Urothelium cell line (cell line): ENCODE measurements around the gene CIDEB.

Source experiments
- DNase-seq: peaks from one replicate; pipeline ENCODE4 v3.0.0; 2011; ENCODE audit warnings: low spot score, mixed read lengths
- FAIRE-seq: peaks from 2 replicates; lab custom pipeline; 2011; peaks lifted over from hg19 to GRCh38; lab: Jason Lieb, UNC

Gene CIDEB

DNA sequence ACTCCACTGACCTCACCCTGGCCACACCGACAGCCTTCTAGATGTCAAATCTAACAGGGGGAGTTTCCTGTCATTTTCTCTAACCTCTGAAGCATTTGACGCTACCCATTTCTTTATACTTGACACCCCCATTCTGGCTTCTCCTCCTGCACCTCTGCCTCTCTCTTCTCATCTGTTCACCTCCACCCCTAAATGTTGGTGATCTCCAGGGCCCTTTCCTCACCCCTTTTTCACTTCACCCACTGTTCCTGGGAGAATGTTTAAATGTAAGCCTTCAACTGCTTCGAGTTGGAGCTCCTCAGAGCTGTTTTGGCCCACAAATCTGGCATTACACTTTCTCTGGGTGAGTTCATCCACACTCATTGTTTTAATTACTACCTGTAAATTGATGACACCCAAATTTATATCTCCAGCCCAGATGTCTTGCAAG lies 35.9 kb downstream of the CIDEB start:
- FAIRE-seq (no peak), DNase-seq (no peak)

DNA sequence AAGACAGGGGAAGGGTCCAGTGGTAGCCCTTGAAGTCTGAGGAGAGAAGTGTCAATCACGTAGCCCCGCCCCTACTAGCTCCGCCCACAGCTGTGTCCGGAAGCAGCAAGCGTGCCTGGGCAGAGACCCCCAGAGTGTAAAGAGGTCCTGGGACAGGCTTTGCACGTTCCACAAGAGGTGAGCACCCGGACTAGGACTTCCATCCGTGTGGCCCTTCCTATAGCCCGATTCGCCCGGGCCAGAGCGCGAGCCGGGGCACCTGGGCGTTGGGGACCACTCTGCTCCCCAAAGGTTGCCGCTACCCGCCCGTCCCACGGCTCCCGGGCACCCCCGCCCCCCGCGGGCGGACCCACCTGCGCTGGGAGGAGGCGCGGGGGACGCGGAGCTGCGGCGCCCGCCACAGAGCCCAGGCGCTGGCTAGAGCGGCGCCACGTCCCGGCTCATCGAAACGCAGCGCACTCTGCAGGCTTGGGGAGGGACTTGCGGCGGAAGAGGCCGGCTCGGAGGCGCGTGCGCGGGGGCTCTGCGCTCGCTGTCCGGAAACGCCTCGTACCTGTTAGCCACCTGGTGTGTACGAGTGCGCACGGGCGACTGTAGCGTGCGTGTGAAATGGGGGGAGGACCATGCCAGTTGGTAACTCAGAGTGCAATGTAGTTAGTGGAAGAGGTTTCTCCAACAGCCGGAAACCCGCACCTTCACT lies 36.5 kb downstream of the CIDEB start, which contains the start of gene RABGGTA:
Gene RABGGTA, minus strand, starts transcription at position 464 of the 700 bp plus-strand sequence. CDS start 482 bp downstream, outside the sequence.
- FAIRE-seq, result no peak

DNA sequence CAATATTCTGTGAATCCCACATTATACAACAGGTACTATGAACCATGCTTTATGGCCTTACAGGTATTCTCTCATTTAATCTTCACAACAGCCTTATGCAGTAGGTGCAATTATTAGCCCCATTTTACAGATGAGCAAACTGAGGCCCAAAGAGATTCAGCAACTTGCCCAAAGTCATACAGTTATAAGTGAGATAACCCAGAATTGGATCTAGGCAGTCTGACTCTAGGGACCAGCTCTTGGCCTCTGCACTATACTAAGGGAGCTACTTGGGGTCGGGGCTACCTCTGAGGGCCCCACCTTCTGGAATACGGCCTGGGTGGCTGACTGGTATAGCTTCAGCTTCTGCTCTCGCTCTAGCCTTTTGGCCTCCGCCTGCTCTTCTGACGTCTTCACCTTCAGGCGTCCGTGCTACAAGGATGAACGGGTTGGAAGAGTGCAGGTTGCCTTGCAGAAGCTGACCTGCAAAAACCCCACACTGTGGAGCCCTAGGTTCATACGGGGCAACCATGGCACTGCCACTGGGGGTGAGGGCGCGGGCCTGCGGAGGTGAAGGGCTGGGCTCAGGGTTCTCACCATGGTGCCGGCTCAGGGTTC lies 37.1 kb downstream of the CIDEB start:
- DNase-seq, result no peak
- FAIRE-seq, result no peak

More for the DNA sequence above, 36.5 kb downstream of the CIDEB start, which contains the start of gene RABGGTA:
- DNase-seq, result peak; percentile 96

DNA sequence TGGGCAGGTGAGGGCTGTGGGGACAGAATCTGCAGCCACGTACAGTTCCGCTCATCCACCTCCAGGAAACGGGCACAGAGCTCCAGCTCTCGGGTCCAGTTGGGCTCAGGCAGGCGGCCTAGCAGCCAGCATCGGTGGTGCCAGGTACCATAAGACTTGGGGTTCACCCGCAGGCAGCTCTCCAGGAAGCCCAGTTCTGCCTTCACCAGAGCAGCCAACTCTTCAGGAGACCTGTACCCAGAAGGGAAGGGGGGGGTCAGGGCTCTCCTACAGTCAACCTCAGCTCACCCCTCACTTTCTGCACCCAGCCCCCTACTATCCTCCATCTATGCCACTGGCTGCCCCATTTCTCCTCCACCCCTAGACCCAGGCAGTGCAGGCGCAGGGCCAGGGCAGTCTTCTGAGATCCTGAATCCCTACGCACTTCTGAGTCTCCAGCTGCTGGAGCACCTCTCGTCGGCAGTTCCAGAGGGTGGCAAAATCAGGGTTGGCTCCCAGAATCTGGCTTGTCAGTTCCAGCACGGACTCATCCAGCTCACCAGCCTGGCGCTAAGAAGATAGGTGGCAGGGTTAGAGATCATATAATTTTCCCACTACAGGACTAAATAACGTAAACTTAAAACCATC lies 37.8 kb downstream of the CIDEB start:
- no peak for DNase-seq
- FAIRE-seq, result no peak

DNA sequence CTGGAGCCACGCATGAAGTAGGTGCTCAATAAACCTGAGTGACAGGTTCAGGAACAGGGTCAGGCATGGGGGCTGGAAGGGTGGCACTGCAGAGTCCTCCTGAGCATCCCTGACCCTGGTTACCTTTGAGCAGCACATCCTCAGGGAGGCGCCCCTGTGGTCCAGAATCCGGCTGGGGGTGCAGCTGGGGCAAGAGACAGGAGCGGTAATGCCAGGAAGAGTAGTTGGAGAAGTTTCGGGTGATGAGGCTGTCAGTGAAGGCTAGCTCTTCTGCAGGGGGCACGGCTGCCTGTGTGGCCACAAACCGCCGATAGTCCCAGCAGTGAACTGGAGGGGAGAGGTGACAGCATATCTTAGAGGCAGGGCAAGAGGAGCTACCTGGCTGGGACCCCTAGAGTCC lies 38.4 kb downstream of the CIDEB start:
- no peak for FAIRE-seq
- no peak for DNase-seq

DNA sequence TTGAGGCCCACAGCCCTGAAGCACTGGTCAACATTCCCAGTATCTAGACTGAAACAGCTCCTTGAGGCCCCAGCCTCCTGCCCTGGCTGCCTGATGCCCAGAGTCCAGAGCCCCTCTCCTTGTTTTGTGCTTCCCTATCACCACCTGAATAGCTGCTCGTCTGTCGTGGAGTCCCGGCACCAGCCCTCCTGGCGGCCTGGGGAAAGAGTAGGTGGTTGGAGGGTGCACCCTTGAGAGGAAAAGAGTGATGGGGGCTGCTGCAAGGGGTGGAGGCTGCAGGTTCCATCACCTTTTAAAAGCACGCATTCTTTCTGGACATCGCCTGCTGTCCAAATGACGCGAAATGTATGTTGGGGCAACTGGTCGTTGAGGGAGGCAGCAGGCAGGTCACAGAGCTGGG lies 39.6 kb downstream of the CIDEB start:
- no peak for DNase-seq
- no peak for FAIRE-seq

DNA sequence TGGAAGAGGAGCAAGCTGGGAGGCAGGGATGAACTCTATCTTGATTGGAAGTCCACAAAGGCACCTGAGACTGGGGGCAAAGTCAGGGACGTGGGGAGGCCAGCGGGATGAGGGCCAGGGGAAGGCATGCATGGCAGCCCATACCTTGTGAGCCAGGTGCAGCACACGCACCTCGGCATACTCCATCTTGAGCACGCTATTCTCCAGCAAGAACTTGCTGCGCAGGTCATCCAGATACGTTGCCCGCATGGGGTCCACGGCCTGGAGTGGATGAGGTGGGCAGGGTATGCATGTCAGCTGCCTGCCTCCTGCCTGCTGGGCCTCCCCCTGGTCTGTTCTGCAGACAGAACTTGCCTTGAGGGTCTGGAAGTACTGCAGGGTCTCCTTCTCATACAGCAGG lies 40.3 kb downstream of the CIDEB start:
- FAIRE-seq, result no peak
- no peak for DNase-seq

DNA sequence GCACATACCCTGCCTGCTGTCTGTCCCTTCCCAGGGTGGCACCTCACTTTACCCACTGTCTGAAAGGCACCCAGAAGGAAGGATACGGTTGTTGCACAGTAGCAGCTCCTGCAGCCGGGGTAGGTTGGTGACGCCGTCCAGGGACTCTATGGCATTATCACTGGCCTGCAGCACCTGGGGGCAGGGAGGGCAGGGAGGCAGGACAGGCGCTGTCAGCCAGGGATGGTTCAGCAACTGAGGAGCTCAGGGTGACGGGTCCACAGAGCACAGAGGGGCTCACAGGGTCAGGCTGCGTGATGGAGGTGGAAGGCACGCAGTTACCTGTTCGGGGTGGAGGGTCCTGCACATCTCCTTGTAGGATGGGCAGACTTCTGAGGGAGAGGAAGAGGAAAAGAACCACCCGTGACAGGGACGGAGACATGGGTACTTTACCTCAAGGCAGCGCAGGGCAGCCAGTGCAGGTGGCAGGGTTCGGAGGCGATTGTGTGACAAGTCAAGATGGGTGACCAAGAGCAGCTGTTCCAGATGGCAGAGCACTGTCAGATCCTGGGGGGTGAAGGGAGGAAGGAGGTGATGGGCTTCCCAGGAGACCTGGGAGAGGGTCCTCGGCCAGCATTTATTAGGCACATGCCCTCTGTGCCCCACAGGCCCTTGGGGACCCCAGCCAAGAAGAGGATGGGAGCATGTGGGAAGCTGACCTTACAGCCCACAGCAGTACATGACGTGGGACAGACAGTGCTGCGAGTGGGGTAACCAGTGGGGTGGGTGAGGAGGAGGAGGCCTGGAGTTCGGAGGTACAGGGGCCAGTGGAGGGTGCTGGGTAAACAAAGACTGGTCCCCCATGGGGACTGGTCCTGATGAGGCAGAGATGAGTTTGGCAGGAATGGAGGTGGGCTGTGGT lies 41.2 kb downstream of the CIDEB start:
- FAIRE-seq, result no peak
- DNase-seq, result no peak

DNA sequence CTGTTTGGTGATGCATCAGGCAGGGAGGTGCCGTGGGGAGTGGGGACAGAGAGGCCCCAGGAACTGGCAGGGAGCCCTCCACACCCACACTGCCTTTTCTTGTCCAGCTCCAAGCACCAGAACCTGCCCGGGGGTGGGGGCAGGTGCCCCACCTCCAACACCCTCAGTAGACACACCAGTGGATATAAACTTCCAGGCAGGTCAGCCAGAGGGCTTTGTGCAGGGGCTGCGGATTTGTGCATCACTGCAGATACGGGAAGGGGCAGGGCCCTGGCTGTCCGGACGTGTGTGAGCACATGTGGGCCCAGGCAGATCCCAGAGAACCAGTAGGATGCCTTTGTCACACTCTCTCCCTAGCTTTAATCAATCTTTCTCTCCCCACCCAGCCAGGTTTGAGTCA lies 43.5 kb downstream of the CIDEB start:
- no peak for DNase-seq
- no peak for FAIRE-seq

DNA sequence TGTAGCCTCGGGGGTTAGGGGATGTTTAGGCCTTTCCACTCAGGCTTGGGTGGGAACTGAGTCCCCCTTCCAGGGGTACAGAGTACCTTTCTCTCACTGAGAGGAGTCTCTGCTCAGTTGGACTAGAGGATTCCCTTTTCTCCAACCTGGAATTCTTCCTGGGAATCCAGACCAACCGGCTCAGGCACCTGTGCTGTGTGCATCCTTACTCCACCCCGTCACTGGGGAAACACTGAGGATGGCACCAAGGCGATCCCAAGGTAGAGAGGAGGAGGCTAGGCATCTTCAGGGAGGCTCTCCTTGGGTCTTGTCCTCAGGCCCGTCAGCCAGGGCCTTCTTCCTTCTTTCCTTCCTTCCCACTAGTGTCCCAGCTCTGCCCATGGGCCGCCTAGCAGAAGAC lies 43.9 kb downstream of the CIDEB start:
- DNase-seq (no peak), FAIRE-seq (no peak)

DNA sequence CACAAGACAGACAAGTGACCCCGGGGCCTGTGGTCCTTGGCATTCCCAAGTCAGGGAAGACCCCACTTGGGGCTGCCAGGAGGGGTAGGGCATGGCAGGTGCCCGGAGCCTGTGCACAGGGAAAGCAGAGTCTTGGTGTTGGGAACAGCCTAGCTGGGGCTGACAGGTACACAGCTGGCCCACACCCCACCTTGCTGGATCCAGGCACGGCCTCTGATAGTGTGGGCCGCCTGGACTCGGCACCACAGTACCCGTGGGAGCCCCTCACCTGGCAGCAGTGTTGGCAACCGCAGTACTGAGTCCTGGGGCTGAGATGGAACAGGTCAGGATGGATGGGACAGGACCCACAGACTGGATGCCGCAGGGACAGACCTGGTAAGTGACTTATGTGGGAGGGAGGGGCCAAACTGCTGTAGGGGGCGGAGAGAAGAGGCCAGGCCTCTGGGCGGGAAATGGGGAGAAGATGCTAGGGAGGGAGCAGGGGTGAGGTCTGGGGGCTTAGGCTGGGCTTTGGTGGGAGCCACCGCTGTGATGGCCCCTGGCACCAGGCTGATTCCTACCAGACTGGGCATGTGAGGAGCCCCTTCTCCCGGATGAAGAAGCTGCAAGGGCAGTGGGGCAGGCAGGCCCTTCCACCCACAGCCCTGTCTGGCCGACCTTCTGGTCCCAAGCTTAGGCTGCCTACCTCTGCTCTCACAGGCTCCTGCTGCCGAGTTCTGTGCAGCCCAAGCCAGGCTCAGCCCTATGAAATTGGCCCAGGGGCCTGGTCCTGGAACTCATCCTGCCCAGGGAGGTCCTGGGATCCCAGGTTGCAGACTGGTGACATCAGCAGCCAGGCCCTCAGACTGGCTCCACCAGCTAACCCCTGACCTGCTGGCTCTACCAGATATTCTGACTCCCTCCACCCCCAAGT lies 44.7 kb downstream of the CIDEB start, which contains the start of gene TGM1:
Gene TGM1, minus strand, starts transcription at position 357 of the 913 bp plus-strand sequence. CDS start 825 bp downstream, outside the sequence.
- no peak for FAIRE-seq
- DNase-seq, result no peak

DNA sequence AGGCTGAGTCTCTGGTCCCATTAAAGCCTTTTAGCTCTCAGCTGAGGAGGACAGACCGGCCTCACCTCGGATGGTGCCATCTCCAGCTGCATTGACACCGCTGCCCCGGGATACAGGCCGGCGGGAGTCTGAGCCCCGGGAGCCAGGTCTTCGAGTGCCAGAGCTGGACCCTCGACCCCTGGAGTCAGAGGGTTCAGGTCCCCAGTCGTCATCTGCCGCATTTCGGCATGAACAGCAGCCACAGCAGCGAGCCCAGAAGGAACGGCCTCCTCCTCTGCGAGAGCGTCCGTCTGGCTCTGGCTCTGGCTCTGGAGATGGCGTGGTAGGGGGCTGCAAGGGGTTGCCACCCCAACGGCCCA lies 45.8 kb downstream of the CIDEB start:
- no peak for FAIRE-seq
- DNase-seq, result no peak

DNA sequence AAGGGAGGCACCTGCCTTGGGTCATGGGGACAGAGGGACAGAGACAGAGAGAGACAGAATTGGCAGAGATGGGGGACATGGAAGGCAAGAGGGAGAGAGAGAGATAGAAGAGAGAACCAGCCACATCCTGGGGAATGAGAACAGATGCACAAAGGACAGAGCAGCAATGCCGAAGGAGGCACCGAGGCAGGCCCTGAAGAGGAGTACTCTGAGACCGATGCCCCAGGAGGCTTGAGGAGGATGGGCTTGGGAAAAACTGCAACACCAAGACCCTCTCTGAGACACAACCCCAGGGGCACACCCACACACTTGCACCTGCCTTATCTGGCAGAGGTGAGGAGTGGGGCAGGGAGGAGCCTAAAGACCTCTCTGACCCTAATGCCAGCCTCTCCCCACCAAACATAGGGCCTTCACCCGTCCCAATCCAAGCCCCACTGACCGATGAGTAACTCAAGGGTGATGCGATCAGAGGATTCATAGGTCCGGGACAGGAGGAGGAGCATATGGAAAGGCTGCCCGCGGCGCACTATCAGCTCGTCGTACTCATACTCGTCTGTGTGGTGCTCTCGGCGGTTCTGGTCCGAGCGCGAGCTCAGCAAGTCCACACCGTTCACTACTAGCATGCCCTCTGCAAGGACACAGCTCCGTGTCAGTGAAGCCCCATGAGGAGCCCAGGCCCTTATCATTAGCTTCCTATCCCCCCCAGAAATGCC lies 46.4 kb downstream of the CIDEB start:
- DNase-seq, result no peak
- FAIRE-seq, result no peak

DNA sequence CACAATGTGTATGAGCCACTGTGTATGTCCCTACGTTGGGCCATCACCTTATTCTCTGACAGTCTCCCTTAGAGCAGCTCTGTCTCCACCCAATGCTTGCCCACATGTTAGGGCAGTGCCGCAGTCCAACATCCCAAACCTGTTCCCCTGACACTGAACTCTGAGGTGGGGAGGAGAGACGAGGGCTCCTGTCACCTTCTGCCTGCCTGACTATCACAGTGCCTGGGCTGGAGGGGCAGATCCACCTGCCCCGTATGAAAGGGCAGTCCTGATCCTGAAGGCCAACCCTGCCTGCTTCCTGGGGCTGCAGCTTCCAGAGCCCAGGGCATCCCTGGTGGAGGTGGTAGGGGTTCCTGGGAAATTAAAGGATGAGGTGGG lies 47.0 kb downstream of the CIDEB start:
- no peak for FAIRE-seq
- DNase-seq, result no peak

DNA sequence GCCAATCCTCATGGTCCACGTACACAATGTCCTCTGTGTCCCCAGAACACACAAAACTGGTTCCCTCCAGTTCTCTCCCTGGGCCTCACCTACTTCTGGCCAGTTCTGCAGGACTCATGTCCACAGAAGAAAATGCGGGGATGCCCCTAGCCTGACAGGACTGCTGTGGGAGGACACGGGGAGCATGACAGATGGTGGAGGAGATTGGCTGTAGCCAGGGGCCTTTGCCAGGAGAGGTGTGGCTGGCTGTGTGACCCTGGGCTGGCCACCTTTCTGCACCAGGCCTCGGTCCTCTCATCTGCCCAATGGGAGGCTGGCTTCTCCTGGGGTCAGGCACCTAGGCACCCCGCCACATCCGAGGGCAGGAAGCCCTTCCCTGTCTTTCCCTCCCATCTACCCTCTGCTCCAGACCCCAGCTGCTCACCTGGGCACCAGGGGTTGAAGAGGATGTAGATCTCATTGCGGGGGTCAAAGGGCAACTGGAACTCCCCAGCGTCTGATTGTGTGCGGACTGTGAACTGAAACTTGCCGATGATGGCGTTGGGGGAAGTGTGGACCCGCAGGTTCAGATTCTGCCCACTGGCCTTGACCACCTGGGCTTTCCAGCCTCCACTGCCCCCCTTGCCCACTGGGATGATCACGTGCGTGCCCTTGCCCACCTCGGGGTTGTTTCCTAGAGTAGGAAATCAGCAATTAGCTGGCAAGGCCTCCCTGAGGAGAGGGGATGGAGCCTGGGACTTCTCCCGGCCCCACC lies 47.6 kb downstream of the CIDEB start:
- FAIRE-seq (no peak), DNase-seq (no peak)

DNA sequence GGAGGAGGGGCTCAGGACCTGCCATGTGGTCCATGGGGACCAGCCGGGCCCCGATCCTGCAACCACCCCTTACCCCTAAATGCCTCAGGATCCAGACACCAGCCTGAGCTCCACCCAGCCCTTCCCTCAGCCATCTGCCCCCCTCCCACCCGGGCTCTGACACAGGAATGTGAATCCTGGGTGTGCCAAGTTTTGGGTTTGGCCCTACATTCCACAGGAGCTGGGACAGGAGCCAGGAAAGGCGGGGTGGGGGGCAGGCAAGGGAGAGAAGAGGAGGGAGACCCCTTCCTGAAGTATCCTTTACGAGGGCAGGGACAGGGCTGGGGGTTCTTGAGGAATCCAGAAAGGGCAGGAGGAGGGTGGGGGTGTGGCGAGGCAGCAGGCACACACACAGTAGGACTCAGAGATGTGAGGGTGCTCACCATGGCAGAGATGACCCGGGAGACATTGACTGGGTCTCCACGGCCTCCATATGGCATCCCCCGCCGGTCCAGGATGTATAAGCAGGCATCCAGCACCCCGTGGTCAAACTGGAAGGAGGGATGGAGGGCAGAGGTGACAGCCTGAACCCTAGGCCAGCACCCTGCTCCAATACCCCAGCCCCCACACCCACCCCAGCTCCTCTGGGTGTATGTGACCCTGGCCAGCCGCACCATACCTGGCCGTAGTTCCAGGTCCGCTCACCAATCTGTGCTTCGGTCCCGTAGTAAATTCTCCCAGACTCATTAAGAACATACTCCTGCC lies 48.3 kb downstream of the CIDEB start:
- peak; percentile 30 for FAIRE-seq
- peak; percentile 86 for DNase-seq

DNA sequence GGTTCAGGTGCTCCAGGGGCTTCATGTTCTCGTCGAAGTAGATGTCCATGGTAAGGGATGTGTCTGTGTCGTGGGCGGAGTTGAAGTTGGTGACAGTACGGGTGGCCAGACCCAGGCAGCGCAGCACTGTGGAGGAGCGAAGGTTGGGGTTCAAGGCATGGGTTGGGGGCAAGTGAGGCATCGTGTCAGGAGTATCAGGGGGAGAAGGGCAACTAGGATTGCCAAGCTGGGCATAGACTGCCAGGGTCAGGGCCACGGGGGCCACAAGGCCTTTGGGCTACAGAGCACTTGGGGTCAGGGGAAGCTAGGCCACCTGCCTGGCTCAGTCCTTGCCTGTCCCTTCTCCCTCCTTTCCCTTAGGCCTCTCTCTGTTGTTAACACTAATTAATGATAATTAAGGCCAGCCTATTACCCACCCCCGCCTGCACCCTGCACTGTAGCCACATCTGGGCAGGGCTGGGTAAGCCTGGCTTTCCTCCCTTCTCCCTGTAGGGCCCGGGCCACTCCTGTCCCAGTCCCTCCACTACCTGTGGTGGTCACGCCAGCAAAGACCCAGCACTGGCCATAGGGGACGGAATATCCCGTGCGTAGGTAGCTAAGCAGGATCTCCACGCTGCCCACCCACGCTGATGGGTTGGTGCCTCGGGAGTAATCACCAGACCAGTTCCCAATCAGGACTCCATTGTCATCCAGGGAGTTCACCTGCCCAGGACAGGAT lies 49.1 kb downstream of the CIDEB start:
- FAIRE-seq (no peak), DNase-seq (no peak)
